Activated CD8-positive, alpha-beta T cell treated with anti-CD3 and anti-CD28 coated beads, Interleukin-2, amount 10 ng/mL, durations not matched to agents 7 days and 5 days (primary cell): Measurements from ENCODE around the gene RPL22. TPM values are rescaled to one million over a fixed set of nuclear protein-coding genes. Genes with fewer than 3 reads are reported as not detected.

Experiments used
- ATAC-seq: fragments of 150-1000 bp; cut with Tn5 transposase; one replicate; pipeline ENCODE4 v1.10.0; 2021; ENCODE audit warnings: moderate library complexity
- CTCF ChIA-PET: fragments of 350-600 bp; sonication (Branson Sonifier 250); formaldehyde crosslinking; loops from one replicate; lab custom pipeline; 2021; ENCODE audit warnings: antibody characterized with exemption; lab: Charles Lee
- POLR2A ChIA-PET: fragments of 350-600 bp; sonication (Branson Sonifier 250); formaldehyde crosslinking; loops from one replicate; lab custom pipeline; 2021; ENCODE audit warnings: antibody characterized with exemption; lab: Charles Lee
- DNase-seq: peaks from one replicate; pipeline ENCODE4 v3.0.0-alpha.2; 2020
- H3K27ac Mint-ChIP-seq: one replicate; pipeline ENCODE4 v1.8.0; 2021; ENCODE audit warnings: mild to moderate bottlenecking, mixed read lengths
- H3K27me3 Mint-ChIP-seq: one replicate; pipeline ENCODE4 v1.8.0; 2021; ENCODE audit warnings: low read depth, mixed read lengths
- H3K36me3 Mint-ChIP-seq: one replicate; pipeline ENCODE4 v1.8.0; 2021; ENCODE audit warnings: low read depth, mixed read lengths
- H3K4me1 Mint-ChIP-seq: one replicate; pipeline ENCODE4 v1.8.0; 2021; ENCODE audit warnings: low read depth, mixed read lengths
- H3K4me3 Mint-ChIP-seq: one replicate; pipeline ENCODE4 v1.8.0; 2021; ENCODE audit warnings: mild to moderate bottlenecking, mixed read lengths
- H3K9me3 Mint-ChIP-seq: one replicate; pipeline ENCODE4 v1.8.0; 2022; ENCODE audit warnings: mixed read lengths; ENCODE audit not compliant: insufficient read depth
- total RNA-seq, 2 experiments: library from RNA; stranded (reverse); gene quantifications; one replicate each; pipeline ENCODE4 v1.2.3, GENCODE V29; 2021

RPL22 gene
- total RNA-seq, 2 experiments from 2014 or later, result 304 to 325 TPM

DNA sequence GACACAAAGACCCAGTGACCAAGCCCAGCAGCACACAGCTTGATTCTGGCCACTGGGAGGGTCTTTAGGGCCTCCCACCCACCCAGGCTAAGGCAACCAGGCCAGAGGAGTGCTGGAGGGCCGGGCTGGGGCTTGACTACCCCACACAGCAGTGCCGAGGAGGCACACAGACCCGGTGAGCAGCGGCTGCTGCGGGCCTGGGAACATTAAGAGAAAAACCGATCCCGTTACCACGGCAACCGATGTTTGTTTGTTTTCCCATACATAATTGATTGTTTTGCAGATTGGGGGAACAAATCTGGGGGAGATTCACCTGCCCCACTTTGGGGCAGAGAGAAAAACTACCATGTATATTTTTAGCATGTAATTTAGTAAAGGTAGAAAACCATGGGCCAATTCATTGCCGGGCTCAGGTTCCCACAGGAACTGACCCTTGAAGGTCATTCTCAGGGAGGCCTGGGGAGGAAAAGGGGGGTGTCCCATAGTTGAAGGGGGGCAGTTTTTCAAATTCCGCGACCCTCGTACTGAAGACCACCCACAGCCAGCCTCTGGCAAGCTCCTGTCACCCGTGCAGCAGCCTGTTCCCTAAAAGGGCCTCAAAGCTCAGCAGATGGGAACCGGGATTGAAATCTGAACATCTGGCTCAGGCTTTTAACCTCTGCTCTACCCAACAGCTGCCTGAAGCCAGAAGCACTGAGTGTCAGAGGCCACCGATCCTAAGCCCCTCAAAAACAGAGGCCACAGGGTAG lies 54.6 kb downstream of the RPL22 start:
- H3K4me1 Mint-ChIP-seq, result peaks cover 3% of the 10 kb centered on the region
- DNase-seq (no peak), ATAC-seq (no peak)
- no peak overlapping the region for H3K4me3 Mint-ChIP-seq
- H3K36me3 Mint-ChIP-seq, result no peaks in the 10 kb centered on the region
- no peaks in the 10 kb centered on the region for H3K9me3 Mint-ChIP-seq
- ChIA-PET POLR2A (no interaction called here), CTCF (no interaction called here)
- H3K27me3 Mint-ChIP-seq, result peaks cover 3% of the 10 kb centered on the region
- no peak overlapping the region for H3K27ac Mint-ChIP-seq

DNA sequence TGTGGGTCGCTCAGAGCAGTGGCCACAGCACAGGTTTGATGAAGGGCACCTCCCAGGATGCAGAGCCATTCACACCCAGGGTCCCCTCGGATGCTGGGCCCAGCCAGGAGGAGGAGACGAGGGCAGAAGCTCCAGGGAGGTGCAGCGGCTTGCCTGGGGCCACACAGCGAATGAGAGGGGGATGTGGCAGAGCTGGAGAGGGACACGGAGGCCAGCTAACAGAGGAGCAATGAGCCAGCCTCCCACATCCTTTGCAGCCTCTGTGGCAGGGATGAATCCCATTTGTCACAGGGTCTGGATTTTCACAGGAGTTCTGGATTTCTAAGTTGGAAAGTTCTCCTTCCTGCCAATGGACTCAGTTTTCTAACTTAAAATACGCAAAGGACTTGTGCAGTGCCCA lies 55.2 kb downstream of the RPL22 start:
- ATAC-seq (no peak), DNase-seq (no peak)
- no peaks in the 10 kb centered on the region for H3K36me3 Mint-ChIP-seq
- peaks cover 3% of the 10 kb centered on the region for H3K4me1 Mint-ChIP-seq
- H3K27ac Mint-ChIP-seq, result no peak overlapping the region
- H3K9me3 Mint-ChIP-seq, result no peaks in the 10 kb centered on the region
- H3K27me3 Mint-ChIP-seq, result peaks cover 3% of the 10 kb centered on the region
- ChIA-PET CTCF (no interaction called here), POLR2A (no interaction called here)
- no peak overlapping the region for H3K4me3 Mint-ChIP-seq

DNA sequence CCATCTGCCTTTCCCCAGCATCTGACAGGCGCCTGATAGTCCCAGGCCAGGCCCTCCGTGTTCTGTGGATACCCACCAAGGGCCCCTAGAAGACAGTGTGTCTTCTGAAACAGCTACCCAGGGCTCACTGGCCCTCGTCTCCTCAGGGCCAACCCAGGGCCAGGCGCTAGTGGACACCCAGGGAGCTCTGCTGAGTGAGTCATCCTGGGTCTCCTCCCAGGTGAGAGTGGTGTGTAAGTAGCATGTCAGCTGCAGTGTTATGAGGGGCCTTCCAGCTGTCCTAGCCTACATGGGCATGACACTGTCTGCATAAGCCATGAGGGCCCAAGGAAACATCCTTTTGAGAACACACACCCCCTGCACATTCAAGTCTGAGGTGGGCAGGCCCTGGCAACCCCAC lies 56.0 kb downstream of the RPL22 start:
- no peaks in the 10 kb centered on the region for H3K9me3 Mint-ChIP-seq
- H3K4me1 Mint-ChIP-seq, result peaks cover 2% of the 10 kb centered on the region
- H3K4me3 Mint-ChIP-seq, result no peak overlapping the region
- no peaks in the 10 kb centered on the region for H3K36me3 Mint-ChIP-seq
- DNase-seq (no peak), ATAC-seq (no peak)
- POLR2A ChIA-PET, result no interaction called here
- CTCF ChIA-PET, result no interaction called here
- peaks cover 4% of the 10 kb centered on the region for H3K27me3 Mint-ChIP-seq
- H3K27ac Mint-ChIP-seq, result no peak overlapping the region

DNA sequence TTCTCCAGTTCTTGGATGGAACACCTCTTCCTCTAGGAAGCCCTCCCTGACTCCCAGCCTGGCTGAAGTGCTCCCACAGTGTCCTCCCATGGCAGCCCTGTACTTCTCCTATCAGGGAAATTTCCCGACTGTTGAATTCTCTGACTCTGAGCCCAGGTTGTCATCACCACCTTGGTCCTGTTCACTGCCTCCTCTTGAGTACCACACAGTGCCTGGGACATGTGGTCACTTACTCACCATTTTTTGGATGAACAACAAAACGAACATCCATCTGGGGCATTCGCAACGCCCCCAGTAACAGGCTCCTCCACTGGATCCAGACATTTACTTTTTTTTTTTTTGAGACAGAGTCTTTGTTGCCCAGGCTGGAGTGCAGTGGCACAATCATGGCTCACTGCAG lies 56.7 kb downstream of the RPL22 start:
- DNase-seq, result no peak
- no peak for ATAC-seq
- no peaks in the 10 kb centered on the region for H3K9me3 Mint-ChIP-seq
- H3K4me1 Mint-ChIP-seq, result no peaks in the 10 kb centered on the region
- H3K27me3 Mint-ChIP-seq, result peaks cover 2% of the 10 kb centered on the region
- no peaks in the 10 kb centered on the region for H3K36me3 Mint-ChIP-seq
- CTCF ChIA-PET, result no interaction called here
- H3K27ac Mint-ChIP-seq, result no peak overlapping the region
- no peak overlapping the region for H3K4me3 Mint-ChIP-seq
- POLR2A ChIA-PET, result no interaction called here

DNA sequence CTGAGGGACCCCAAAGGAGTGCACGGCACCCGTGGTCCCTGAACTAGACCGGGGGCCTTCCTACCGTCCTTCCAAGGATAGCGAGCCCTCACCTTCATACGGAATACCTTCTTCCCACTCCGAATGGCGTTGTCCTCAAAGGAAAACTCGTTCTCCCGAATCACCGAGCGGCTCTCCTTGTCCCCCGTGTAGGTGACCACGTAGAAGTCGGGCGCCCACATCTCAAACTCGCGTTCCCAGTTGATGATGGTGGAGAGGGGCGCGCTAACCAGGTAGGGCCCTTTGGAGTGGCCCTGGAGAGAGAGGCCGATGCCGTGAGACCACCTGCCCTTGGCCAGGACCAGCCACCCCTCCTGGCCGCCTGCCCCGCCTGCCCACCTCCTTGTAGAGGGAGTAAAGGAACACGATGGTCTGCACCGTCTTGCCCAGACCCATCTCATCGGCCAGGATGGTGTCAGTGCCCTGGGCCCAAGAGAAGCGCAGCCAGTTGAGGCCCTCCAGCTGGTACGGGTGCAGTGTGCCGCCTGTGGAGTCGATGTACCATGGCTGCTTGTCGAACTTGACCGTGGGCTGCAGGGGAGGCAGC lies 57.3 kb downstream of the RPL22 start:
- CTCF ChIA-PET, result no interaction called here
- H3K9me3 Mint-ChIP-seq, result no peaks in the 10 kb centered on the region
- no peaks in the 10 kb centered on the region for H3K36me3 Mint-ChIP-seq

DNA sequence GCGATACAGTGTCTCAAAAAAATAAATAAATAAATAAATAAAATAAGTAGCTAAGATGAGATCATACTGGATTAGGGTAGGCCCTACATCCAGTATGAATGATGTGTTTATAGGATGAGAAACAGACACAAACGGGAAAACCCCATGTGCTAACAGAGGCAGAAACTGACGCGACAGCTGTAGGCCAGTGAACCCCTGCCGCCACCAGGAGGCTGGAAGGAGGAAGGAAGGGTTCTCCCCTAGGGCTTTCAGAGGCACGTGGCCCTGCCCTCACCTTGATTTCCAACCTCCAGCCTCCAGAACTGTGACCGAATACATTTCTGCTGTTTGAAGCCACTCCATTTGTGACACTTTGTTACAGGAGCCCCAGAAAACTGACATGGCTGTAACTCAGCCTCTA lies 57.8 kb downstream of the RPL22 start:
- ChIA-PET CTCF (no interaction called here), POLR2A (no interaction called here)
- H3K4me1 Mint-ChIP-seq, result no peaks in the 10 kb centered on the region
- no peaks in the 10 kb centered on the region for H3K9me3 Mint-ChIP-seq
- peak; percentile 79 for ATAC-seq
- no peak overlapping the region for H3K4me3 Mint-ChIP-seq
- no peaks in the 10 kb centered on the region for H3K36me3 Mint-ChIP-seq
- DNase-seq, result peak; percentile 49
- H3K27me3 Mint-ChIP-seq, result peaks cover 2% of the 10 kb centered on the region
- no peak overlapping the region for H3K27ac Mint-ChIP-seq

More for the DNA sequence above, 57.3 kb downstream of the RPL22 start:
- Mint-ChIP-seq H3K27ac (no peak overlapping the region), H3K27me3 (peaks cover 2% of the 10 kb centered on the region), H3K4me1 (no peaks in the 10 kb centered on the region), H3K4me3 (no peak overlapping the region)
- POLR2A ChIA-PET, result no interaction called here
- ATAC-seq, result no peak
- no peak for DNase-seq

DNA sequence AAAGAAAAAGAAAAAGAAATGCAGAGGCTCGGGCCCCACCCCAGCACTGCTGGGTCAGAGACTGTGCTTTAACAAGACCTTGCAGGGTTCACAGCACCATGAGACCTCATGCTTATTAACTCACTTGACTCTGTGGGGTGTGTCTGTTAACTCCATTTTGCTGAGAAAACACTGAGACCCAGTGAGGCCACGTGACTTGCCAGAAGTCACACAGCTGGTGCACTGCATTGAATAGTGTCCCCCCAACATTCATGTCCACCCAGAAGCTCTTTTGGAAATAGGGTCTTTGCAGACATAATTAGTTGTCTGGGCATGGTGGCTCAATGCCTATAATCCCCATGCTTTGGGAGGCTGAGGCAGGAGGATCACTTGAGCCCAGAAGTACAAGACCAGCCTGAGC lies 59.0 kb downstream of the RPL22 start:
- H3K36me3 Mint-ChIP-seq, result no peaks in the 10 kb centered on the region
- no peaks in the 10 kb centered on the region for H3K4me1 Mint-ChIP-seq
- CTCF ChIA-PET, result no interaction called here
- peaks cover 2% of the 10 kb centered on the region for H3K27me3 Mint-ChIP-seq
- no peak overlapping the region for H3K27ac Mint-ChIP-seq
- no peaks in the 10 kb centered on the region for H3K9me3 Mint-ChIP-seq
- no peak overlapping the region for H3K4me3 Mint-ChIP-seq
- DNase-seq, result no peak
- no peak for ATAC-seq
- POLR2A ChIA-PET, result no interaction called here

DNA sequence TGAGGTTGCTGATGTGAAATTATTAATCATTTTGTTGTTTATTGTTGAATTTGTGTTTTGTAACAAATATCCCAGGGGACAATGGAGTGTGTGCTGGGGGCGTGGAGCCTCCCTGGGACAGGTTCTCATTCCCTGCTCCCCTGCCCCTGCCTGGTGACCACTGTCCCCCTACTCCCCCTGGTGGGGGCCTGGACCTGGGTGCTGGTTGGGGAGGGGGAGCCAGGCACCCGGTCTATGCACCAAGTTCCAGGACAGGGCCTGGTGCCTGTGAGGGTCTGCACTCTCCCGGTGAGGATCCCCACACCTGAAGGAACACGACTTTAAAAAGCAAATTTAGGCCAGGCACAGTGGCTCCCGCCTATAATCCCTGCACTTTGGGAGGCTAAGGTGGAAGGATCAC lies 61.6 kb downstream of the RPL22 start:
- H3K4me1 Mint-ChIP-seq, result no peaks in the 10 kb centered on the region
- no peak for ATAC-seq
- no peaks in the 10 kb centered on the region for H3K9me3 Mint-ChIP-seq
- H3K27me3 Mint-ChIP-seq, result peaks cover 2% of the 10 kb centered on the region
- DNase-seq, result no peak
- H3K36me3 Mint-ChIP-seq, result no peaks in the 10 kb centered on the region
- H3K27ac Mint-ChIP-seq, result no peak overlapping the region
- CTCF ChIA-PET, result no interaction called here
- no peak overlapping the region for H3K4me3 Mint-ChIP-seq
- POLR2A ChIA-PET, result no interaction called here

DNA sequence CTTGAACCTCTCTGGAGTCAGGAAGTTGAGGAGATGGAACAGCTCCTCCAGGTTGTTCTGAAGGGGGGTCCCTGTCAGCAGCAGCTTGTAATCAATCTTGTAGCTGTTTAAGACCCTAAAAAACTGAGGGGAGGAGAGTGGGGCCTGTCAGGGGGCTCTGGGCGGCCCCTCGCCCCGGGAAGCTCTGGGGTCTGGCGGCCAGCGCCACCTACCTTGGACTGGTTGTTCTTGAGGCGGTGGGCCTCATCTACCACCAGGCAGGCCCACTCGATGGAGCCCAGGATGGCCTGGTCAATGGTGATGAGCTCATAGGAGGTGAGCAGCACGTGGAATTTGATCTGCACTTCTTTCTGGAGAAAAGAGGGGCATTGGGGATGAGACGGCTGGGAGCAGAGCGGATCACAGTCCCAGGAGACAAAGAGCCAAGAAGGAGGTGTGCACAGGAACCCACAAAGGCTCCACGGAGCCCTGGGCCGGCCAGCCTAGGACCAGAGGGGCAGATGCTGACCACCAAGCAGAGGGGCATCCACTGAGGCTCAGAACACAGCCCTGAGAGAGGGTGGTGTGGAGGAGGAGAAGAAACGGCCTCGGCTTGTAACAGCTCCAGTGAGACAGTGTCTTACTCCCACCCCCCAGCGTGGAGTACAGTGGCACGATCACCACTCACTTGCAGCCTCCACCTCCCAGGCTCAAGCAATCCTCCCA lies 62.7 kb downstream of the RPL22 start:
- Mint-ChIP-seq H3K27me3 (peaks cover 2% of the 10 kb centered on the region), H3K4me3 (no peak overlapping the region), H3K9me3 (no peaks in the 10 kb centered on the region), H3K4me1 (no peaks in the 10 kb centered on the region), H3K27ac (no peak overlapping the region), H3K36me3 (no peaks in the 10 kb centered on the region)
- ChIA-PET POLR2A (interaction anchor here (0.6 kb wide), 1 partner anchor 51 kb away, joined by 3 read pairs; no protein-coding TSS in a partner anchor), CTCF (no interaction called here)
- no peak for DNase-seq
- ATAC-seq, result no peak

Other genes starting within 250 kb of the RPL22 start
- 10 to 100 TPM; 15.6 to 17.2 TPM for gene NPHP4, start 207.2 kb downstream of the RPL22 start, total RNA-seq
- 100 to 1,000 TPM; 343 to 360 TPM for gene KCNAB2, start 153.7 kb downstream of the RPL22 start, total RNA-seq
- under 1 TPM; 0.23 to 0.47 TPM for gene CHD5, start 19.3 kb downstream of the RPL22 start, total RNA-seq
- 1 to 10 TPM; 1.6 to 2.0 TPM for gene RNF207, start 6.5 kb upstream of the RPL22 start, total RNA-seq
- gene ICMT, start 36.4 kb upstream of the RPL22 start, total RNA-seq, result 10 to 100 TPM; 67.9 to 68.7 TPM
- not detected for gene HES3, start 44.6 kb upstream of the RPL22 start, total RNA-seq
- gene GPR153, start 61.5 kb upstream of the RPL22 start, total RNA-seq, result 1 to 10 TPM in 1 of 2 experiments, under 1 TPM in 1; 0.99 to 1.0 TPM
- gene ACOT7, start 194.2 kb upstream of the RPL22 start, total RNA-seq, result 100 to 1,000 TPM in 1 of 2 experiments, 10 to 100 TPM in 1; 97.0 to 102 TPM
- under 1 TPM; 0.05 to 0.45 TPM for gene HES2, start 220.3 kb upstream of the RPL22 start, total RNA-seq
- 1 to 10 TPM in 1 of 2 experiments, under 1 TPM in 1; 0.61 to 1.0 TPM for gene ESPN, start 225.2 kb upstream of the RPL22 start, total RNA-seq